HepG2 (cell line): ENCODE data around the gene H1-8. TPM values are rescaled to one million over a fixed set of nuclear protein-coding genes. Genes with fewer than 3 reads are reported as not detected.

Source experiments
- ATF3 ChIP-seq: sonication (generic); formaldehyde crosslinking; IDR thresholded peaks from 2 replicates; pipeline ENCODE4 v1.4.0; 2020; ENCODE audit warnings: missing genetic modification reagents
- GATAD2A ChIP-seq: IDR thresholded peaks from 2 replicates; pipeline ENCODE4 v1.6.1; 2016
- MAFG ChIP-seq: sonication (generic); formaldehyde crosslinking; IDR thresholded peaks from 2 replicates; pipeline ENCODE4 v1.5.1; 2020; ENCODE audit warnings: mild to moderate bottlenecking, missing genetic modification reagents
- NCOA2 ChIP-seq: sonication (generic); formaldehyde crosslinking; IDR thresholded peaks from 2 replicates; pipeline ENCODE4 v1.8.0; 2022; ENCODE audit warnings: inconsistent platforms
- NFE2L2 ChIP-seq: fragments of 150-350 bp; IDR thresholded peaks from 2 replicates; pipeline ENCODE4 v1.6.1; 2014; ENCODE audit warnings: low read length
- REST ChIP-seq, 2 experiments: IDR thresholded peaks; 2 replicates each; pipeline ENCODE4 v1.6.1; 2011 to 2012; ENCODE audit warnings: low read length in 2 of 2, borderline replicate concordance in 1 of 2, low read depth in 1 of 2, mild to moderate bottlenecking in 1 of 2, moderate library complexity in 1 of 2
- RFXANK ChIP-seq: IDR thresholded peaks from 2 replicates; pipeline ENCODE4 v1.6.1; 2016
- SMC3 ChIP-seq: IDR thresholded peaks from 2 replicates; pipeline ENCODE4 v1.6.1; 2011; ENCODE audit warnings: low read length, improper control_type of control experiment
- SP1 ChIP-seq, 2 experiments: fragments of 450-650 bp in 1 of 2; sonication (generic) in 1 of 2; formaldehyde crosslinking in 1 of 2; IDR thresholded peaks; 2 replicates each; pipeline versions ENCODE4 v1.4.0 to v1.6.1; 2016 to 2020; ENCODE audit warnings: missing genetic modification reagents in 1 of 2
- THAP11 ChIP-seq: IDR thresholded peaks from 2 replicates; pipeline ENCODE4 v1.6.1; 2016; ENCODE audit warnings: missing biosample characterization, missing genetic modification reagents
- ZBTB20 ChIP-seq: sonication (generic); formaldehyde crosslinking; IDR thresholded peaks from 2 replicates; pipeline ENCODE4 v1.8.1; 2023; ENCODE audit warnings: missing genetic modification reagents, low read depth, mild to moderate bottlenecking, borderline replicate concordance
- ZBTB49 ChIP-seq: sonication (generic); formaldehyde crosslinking; IDR thresholded peaks from 2 replicates; pipeline ENCODE4 v1.4.0; 2020; ENCODE audit warnings: missing genetic modification reagents, borderline replicate concordance
- ZNF207 ChIP-seq: fragments of 450-650 bp; IDR thresholded peaks from 2 replicates; pipeline ENCODE4 v1.6.1; 2016; ENCODE audit warnings: antibody characterized with exemption, borderline replicate concordance
- ZNF234 ChIP-seq: sonication (generic); formaldehyde crosslinking; conservative IDR thresholded peaks from 2 replicates; pipeline ENCODE4 v1.5.1; 2020; ENCODE audit warnings: mild to moderate bottlenecking, missing genetic modification reagents
- ZNF414 ChIP-seq: sonication (generic); formaldehyde crosslinking; IDR thresholded peaks from 2 replicates; pipeline ENCODE4 v1.5.0; 2020; ENCODE audit warnings: missing genetic modification reagents
- ZNF484 ChIP-seq: sonication (generic); formaldehyde crosslinking; IDR thresholded peaks from 2 replicates; pipeline ENCODE4 v1.5.1; 2020; ENCODE audit warnings: mild to moderate bottlenecking, low read depth, missing genetic modification reagents, borderline replicate concordance
- ZNF562 ChIP-seq: sonication (generic); formaldehyde crosslinking; IDR thresholded peaks from 2 replicates; pipeline ENCODE4 v1.8.0; 2022; ENCODE audit warnings: missing genetic modification reagents, borderline replicate concordance
- ZNF740 ChIP-seq: sonication (generic); formaldehyde crosslinking; IDR thresholded peaks from 2 replicates; pipeline ENCODE4 v1.4.0; 2020; ENCODE audit warnings: missing genetic modification reagents
- ZNF777 ChIP-seq: sonication (generic); formaldehyde crosslinking; IDR thresholded peaks from 2 replicates; pipeline ENCODE4 v1.4.0; 2020; ENCODE audit warnings: missing genetic modification reagents
- polyA plus RNA-seq, 8 experiments: library from polyadenylated mRNA; depleted of rRNA in 3 of 8; stranded (reverse) in 7 of 8; unstranded in 1 of 8; fragments of >200 nt; fragmentation: Illumina TruSeq in 4 of 8; extraction: Trizol in 4 of 8; gene quantifications; 2 replicates each; pipeline versions ENCODE4 v1.2.1 to v1.2.3, GENCODE V29; 2011 to 2016; ENCODE audit warnings: low read depth in 4 of 8, missing spikeins in 1 of 8, mixed read lengths in 1 of 8; ENCODE audit not compliant: insufficient read depth in 1 of 8
- total RNA-seq, 5 experiments: library from RNA; depleted of rRNA; stranded (reverse); fragments of >200 nt; fragmentation: Illumina TruSeq; extraction: Trizol; gene quantifications; 2 replicates each; pipeline ENCODE4 v1.2.3, GENCODE V29; 2016; ENCODE audit warnings: low read depth in 1 of 5

H1-8 gene
- total and polyA plus RNA-seq, 2 of the 13 experiments (the other 11 are each of a cell fraction or from before 2014, with no cell fraction given) = 0.08 TPM; not detected in 1

GRCh38 chr3:129596194-129597086, 53.5 kb downstream of the H1-8 start (continued):
- TF ChIP-seq ZNF484 (CRISPR knock-in tag) = no peak
- TF ChIP-seq ZBTB49 (CRISPR knock-in tag) = no peak
- TF ChIP-seq ZNF234 = no peak
- TF ChIP-seq SMC3 = no peak
- TF ChIP-seq SP1 (IDR thresholded peaks at IDR 0.05) = no peak
- TF ChIP-seq SP1 (CRISPR knock-in tag; IDR thresholded peaks at IDR 0.05) = no peak
- peak; percentile 46; the same call in 1 of the 2 replicates for TF ChIP-seq ZNF777 (CRISPR knock-in tag)
- TF ChIP-seq GATAD2A (CRISPR knock-in tag) = peak; percentile 78
- no peak for TF ChIP-seq MAFG (CRISPR knock-in tag)
- no peak for TF ChIP-seq NFE2L2
- no peak; the same call in 1 of the 2 replicates for TF ChIP-seq ZNF414 (CRISPR knock-in tag)
- no peak; the same call in 1 of the 2 replicates for TF ChIP-seq THAP11 (CRISPR knock-in tag)
- peak; percentile 16; the same call in 1 of the 2 replicates for TF ChIP-seq RFXANK (CRISPR knock-in tag)
- TF ChIP-seq NCOA2 (CRISPR knock-in tag) = peak; percentile 66
- no peak for TF ChIP-seq ZNF207
- no peak for TF ChIP-seq ZBTB20 (CRISPR knock-in tag)
- TF ChIP-seq REST (IDR thresholded peaks at IDR 0.05; ENCODE audit: borderline replicate concordance in 1 of 2, low read depth in 1 of 2, low read length in 2 of 2) = peak in 1 of 2 experiments; percentile 40; a peak in 2 of 4 replicates
- peak; percentile 40; the same call in 1 of the 2 replicates for TF ChIP-seq ZNF740
- no peak for TF ChIP-seq ATF3 (CRISPR knock-in tag)
- TF ChIP-seq ZNF562 (CRISPR knock-in tag) = no peak
